22Rv1 (cell line): ENCODE measurements around the gene ITGAV.
"Not testable (repeated sequence)": the region's sequence is repeated elsewhere in the genome, so short reads cannot be mapped to it uniquely, and the experiment has no call there.

Experiments
- H3K27ac ChIP-seq: fragments of 450-650 bp; 2 replicates; pipeline ENCODE4 v1.5.1; 2017
- ZFX ChIP-seq: fragments of 450-650 bp; IDR thresholded peaks from 2 replicates; pipeline ENCODE4 v1.6.1; 2017; ENCODE audit warnings: antibody characterized with exemption, borderline replicate concordance
- TF ChIP-seq, protein P1 (sequence below): fragments of 450-650 bp; IDR thresholded peaks from 2 replicates; pipeline ENCODE4 v1.5.1; 2017; ENCODE audit warnings: mild to moderate bottlenecking

Gene ITGAV

DNA sequence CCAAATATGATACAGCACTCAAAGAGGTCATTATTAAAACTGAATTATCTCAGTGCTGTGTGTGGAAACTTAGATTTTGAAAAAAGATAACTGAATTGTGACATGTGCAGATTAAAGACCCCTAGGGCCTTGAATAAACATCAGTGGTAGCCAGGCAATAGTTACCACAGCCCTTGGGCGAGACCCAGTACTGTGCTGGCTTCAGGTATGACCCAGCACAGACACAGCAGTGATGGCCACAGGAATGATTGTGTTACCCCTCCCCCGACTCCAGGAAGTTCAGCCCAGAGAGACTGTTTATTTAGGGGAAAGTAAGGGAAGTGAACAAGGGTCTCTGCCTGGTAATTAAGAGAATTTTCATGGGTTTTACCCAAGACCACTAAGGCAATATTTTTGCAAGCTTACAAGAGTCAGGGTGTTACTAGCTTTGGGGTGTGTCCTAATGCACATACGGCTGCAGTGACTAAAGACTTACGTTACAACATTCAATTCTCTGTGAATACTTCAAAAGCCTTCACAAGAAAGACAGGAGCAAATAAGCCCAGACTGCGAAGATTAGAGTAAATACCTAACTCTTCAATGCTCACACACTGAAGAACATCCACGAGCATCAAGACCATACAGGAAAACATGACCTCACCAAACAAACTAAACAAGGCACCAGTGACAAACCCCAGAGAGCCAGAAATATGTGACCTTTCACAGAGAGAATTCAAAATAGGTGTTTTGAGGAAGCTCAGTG lies 28.2 kb upstream of the ITGAV start:
- H3K27ac ChIP-seq, result no peak overlapping the region
- no peak for TF ChIP-seq ZFX
- TF ChIP-seq, protein P1, sequence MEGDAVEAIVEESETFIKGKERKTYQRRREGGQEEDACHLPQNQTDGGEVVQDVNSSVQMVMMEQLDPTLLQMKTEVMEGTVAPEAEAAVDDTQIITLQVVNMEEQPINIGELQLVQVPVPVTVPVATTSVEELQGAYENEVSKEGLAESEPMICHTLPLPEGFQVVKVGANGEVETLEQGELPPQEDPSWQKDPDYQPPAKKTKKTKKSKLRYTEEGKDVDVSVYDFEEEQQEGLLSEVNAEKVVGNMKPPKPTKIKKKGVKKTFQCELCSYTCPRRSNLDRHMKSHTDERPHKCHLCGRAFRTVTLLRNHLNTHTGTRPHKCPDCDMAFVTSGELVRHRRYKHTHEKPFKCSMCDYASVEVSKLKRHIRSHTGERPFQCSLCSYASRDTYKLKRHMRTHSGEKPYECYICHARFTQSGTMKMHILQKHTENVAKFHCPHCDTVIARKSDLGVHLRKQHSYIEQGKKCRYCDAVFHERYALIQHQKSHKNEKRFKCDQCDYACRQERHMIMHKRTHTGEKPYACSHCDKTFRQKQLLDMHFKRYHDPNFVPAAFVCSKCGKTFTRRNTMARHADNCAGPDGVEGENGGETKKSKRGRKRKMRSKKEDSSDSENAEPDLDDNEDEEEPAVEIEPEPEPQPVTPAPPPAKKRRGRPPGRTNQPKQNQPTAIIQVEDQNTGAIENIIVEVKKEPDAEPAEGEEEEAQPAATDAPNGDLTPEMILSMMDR, result no peak

DNA sequence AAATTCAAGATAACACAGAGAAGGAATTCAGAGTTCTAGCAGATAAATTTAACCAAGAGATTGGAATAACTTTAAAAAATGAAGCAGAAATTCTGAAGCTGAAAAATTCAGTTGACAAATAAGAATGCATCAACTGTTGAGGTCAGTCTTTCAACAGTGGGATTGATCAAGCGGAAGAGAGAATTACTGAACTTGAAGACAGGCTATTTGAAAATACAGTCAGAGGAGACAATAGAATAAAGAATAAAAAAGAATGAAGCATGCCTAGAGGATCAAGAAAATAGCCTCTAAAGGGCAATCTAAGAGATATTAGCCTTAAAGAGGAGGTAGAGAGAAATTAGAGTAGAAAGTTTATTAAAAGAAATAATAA lies 27.7 kb upstream of the ITGAV start:
- TF ChIP-seq, protein P1, result no peak
- no peak for TF ChIP-seq ZFX
- no peak overlapping the region for H3K27ac ChIP-seq

DNA sequence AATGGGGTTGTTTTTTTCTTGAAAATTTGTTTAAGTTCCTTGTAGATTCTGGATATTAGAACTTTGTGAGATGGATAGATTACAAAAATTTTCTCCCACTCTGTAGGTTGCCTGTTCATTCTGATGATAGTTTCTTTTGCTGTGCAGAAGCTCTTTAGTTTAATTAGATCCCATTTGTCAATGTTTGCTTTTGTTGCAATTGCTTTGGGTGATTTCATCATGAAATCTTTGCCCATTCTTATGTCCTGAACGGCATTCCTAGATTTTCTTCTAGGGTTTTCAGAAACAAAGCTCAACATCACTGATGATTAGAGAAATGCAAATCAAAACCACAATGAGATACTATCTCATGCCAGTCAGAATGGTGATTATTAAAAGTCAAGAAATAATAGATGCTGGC lies 21.3 kb upstream of the ITGAV start:
- not testable (repeated sequence) for H3K27ac ChIP-seq

DNA sequence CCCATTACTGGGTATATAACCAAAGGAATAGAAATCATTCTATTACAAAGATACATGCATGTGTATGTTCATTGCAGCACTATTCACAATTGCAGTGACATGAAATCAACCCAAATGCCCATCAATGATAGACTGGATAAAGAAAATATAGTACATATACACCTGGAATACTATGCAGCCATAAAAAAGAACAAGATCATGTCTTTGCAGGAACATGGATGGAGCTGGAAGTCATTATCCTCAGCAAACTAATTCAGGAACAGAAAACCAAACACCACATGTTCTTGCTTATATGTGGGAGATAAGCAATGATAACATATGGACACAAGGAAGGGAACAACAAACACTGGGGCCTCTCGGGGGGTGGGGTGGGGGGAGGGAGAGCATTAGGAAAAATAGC lies 20.7 kb upstream of the ITGAV start:
- H3K27ac ChIP-seq, result not testable (repeated sequence)

DNA sequence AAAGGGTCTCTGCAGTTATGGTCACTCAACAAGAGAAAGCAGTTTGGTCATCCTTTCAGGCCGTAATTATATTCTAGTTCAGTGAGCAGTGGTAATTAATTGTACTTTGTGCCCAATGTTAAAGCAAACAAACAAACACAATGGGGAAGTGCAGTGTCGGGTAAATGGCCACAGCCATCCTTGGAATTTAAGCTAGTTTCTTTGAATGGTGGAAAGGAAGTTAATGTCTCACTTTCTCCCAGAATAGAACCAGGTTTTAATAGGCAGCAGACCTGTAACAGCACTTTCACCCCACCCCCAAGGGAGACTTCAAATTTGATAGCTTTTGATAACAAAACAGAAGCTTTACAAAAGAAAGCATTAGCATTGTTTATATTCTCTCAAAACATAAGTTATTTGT lies 20.0 kb upstream of the ITGAV start:
- TF ChIP-seq, protein P1, result no peak
- TF ChIP-seq ZFX, result no peak
- no peak overlapping the region for H3K27ac ChIP-seq

DNA sequence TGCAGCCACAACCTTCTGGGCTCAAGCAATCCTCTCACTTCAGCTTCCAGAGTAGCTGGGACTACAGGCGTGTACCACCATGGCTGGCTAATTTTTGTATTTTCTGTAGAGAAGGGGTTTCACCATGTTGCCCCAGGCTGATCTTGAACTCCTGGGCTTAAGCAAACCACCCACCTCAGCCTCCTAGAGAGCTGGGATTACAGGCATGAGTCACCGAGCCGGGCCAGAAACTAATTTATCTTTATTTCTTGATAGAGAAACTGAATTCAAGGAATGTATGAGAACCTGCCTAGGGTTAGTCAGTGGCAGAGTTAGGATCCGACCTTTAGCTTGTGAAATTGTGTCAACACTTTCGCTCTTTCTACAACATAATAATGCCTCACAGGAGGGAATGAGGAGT lies 19.3 kb upstream of the ITGAV start:
- no peak overlapping the region for H3K27ac ChIP-seq
- no peak for TF ChIP-seq ZFX
- TF ChIP-seq, protein P1, result no peak

DNA sequence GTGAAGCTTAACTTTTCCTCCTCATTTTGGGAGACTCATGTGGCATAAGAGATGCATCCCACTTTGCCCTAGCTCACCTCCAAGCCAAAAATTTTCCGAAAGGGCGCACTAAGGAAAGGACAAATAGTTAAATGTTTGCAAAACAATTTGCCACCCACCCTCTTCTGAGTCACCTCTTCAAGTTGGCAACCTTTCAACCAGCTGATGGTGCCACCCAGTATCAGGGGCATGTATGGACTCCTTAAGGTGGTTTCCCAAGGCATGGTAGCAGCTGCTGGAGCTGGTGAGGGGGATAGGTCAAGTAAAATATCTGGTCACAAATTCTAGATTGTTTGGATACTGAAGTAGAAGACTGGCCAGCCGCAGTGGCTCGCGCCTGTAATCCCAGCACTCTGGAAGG lies 17.2 kb upstream of the ITGAV start:
- H3K27ac ChIP-seq, result no peak overlapping the region
- TF ChIP-seq ZFX, result no peak
- TF ChIP-seq, protein P1, result no peak

DNA sequence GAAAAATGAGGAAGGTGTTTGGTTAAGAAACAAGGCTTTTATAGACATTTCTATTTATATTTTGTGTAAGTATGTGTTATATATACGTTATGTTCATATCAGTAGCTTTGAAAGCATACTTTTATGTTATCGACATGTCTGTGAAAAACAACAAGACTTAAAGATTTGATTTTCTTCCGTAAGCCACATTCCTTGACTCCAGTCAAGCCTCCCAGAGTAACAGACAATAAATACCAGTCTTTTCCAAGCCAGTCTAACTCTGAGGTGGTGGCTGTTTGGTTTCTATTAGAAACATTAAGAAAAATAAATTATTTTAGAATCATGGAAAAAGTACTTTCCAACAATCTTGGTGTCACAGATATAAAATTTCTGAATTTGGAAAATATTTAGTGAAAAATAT lies 16.3 kb upstream of the ITGAV start:
- no peak for TF ChIP-seq ZFX
- TF ChIP-seq, protein P1, result no peak
- no peak overlapping the region for H3K27ac ChIP-seq
